ENCODE data around the gene TAF1B. TPM values are rescaled to one million over a fixed set of nuclear protein-coding genes. Genes with fewer than 3 reads are reported as not detected.

Gene TAF1B
- polyA plus RNA-seq, 2 donors = 5.7 to 7.9 TPM

DNA sequence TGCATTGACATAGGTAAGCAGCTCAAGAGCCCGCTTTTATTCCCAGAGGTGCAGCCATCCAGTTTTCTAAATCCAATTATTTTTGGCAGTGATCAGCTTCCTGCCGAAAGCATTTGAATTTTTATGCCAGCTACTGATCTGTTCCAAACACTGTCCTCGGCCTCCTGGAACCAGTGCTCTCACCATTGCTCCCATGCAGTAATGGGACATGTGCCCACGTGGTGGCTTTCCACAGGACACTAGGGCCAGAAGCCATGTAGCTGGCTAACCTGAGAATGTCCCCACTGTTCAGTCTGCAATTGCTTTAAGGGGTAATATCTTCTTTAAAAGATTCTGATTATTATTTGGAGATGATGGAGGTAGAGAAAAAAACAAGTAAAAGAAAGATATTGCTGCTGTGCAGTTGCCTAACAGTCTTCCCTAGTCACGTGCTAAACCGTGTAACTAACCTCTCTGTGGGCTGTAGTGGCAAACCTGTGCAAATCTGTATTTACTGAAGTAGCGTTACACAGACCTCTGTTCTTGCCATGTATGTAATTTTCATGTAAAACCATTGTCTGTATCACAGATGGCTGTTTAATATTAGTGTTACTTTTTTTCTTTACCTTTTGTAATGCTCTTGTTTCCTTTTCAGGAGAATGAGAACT is 121.2 kb downstream of the TAF1B start:
- Histone ChIP-seq H3K4me1 (ENCODE audit: control insufficient read depth in 2 of 2, insufficient read depth in 2 of 2, low read length in 1 of 2) (no peaks in the 10 kb centered on the region), H3K9me3 (ENCODE audit: control insufficient read depth in 2 of 2, insufficient read depth in 1 of 2, low read depth in 1 of 2, low read length in 1 of 2) (no peaks in the 10 kb centered on the region), H3K27ac (ENCODE audit: low read depth in 2 of 2, low read length in 1 of 2) (no peak overlapping the region), H3K36me3 (ENCODE audit: control insufficient read depth in 2 of 2, insufficient read depth in 2 of 2, low read length in 1 of 2) (peaks cover 5 to 18% of the 10 kb centered on the region in 2 donors), H3K27me3 (ENCODE audit: control insufficient read depth in 1 of 2, insufficient read depth in 2 of 2, low read length in 2 of 2) (no peaks in the 10 kb centered on the region), H3K4me3 (ENCODE audit: low read depth in 1 of 2, low read length in 2 of 2) (no peak overlapping the region)
- WGBS, 2 donors = 78 to 82% methylated on average over 7 of the region's 7 CpGs

DNA sequence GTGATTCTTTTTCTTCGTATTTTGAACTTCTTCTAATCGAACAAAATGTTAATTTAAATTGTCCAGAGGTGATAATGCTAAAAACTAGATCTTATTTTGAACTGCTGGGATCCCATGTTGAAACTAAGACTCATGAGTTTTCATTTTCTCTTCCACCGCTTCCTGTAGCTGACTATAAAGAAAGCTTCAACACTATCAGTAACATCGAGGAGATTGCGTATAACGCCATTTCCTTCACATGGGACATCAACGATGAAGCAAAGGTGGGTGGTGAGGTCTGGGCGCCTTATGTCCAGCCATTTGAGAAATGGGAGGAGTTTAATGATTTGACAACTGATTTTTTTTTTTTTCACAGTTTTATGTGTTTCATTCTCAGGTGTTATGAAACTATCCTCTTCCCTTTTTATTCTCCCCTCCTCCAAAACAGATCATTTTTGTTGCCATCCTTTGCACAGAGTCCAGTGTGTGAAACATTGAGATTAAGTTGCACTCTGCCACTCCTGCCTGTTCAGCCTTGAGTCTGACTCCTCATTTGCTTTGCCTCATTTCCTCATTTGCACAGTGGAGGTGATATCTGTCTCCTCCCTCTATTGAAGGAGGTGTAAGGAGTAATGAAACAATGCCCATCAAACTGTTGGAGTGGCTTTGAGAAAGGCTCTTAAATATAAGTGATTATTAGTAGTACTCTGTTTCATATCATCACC is 122.0 kb downstream of the TAF1B start:
- H3K9me3 ChIP-seq (ENCODE audit: control insufficient read depth in 2 of 2, insufficient read depth in 1 of 2, low read depth in 1 of 2, low read length in 1 of 2) = no peaks in the 10 kb centered on the region
- H3K27ac ChIP-seq (ENCODE audit: low read depth in 2 of 2, low read length in 1 of 2) = no peak overlapping the region
- no peaks in the 10 kb centered on the region for H3K4me1 ChIP-seq (ENCODE audit: control insufficient read depth in 2 of 2, insufficient read depth in 2 of 2, low read length in 1 of 2)
- WGBS, 2 donors = 87 to 90% methylated on average over 8 of the region's 8 CpGs
- no peaks in the 10 kb centered on the region for H3K27me3 ChIP-seq (ENCODE audit: control insufficient read depth in 1 of 2, insufficient read depth in 2 of 2, low read length in 2 of 2)
- H3K4me3 ChIP-seq (ENCODE audit: low read depth in 1 of 2, low read length in 2 of 2) = no peak overlapping the region
- peaks cover 5 to 18% of the 10 kb centered on the region in 2 donors for H3K36me3 ChIP-seq (ENCODE audit: control insufficient read depth in 2 of 2, insufficient read depth in 2 of 2, low read length in 1 of 2)

DNA sequence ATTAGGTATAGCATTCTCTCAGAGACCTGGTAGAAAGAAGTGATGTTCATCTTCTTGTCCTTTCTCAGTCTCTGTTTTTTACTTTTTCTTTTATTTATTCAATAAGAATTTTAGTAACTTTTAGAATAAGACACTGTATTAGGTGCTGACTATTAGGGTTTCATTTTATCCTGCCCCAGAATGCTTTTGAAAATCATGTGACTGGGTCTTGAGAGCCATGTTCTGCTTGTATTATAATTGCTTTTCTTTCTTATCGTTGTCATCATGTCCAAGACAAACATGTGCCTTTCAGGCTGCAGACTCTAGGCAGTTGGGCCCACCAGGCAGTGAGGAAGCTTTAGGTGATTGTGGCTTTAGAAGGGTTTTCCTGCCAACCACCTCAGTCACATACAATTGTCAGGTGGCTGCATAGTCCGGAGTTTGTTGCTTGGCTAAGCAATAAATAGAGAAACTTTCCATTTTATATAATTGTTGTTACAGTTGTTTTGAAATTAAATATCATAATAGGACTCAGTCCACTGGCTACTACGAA is 123.3 kb downstream of the TAF1B start:
- no peak overlapping the region for H3K4me3 ChIP-seq (ENCODE audit: low read depth in 1 of 2, low read length in 2 of 2)
- no peaks in the 10 kb centered on the region for H3K27me3 ChIP-seq (ENCODE audit: control insufficient read depth in 1 of 2, insufficient read depth in 2 of 2, low read length in 2 of 2)
- peak overlapping the region; percentile 51 to 78 for H3K27ac ChIP-seq (ENCODE audit: low read depth in 2 of 2, low read length in 1 of 2)
- H3K4me1 ChIP-seq (ENCODE audit: control insufficient read depth in 2 of 2, insufficient read depth in 2 of 2, low read length in 1 of 2) = no peaks in the 10 kb centered on the region
- no peaks in the 10 kb centered on the region for H3K9me3 ChIP-seq (ENCODE audit: control insufficient read depth in 2 of 2, insufficient read depth in 1 of 2, low read depth in 1 of 2, low read length in 1 of 2)
- WGBS, 2 donors = 67 to 73% methylated on average over 3 of the region's 3 CpGs
- peaks cover 6 to 13% of the 10 kb centered on the region in 2 donors for H3K36me3 ChIP-seq (ENCODE audit: control insufficient read depth in 2 of 2, insufficient read depth in 2 of 2, low read length in 1 of 2)

DNA sequence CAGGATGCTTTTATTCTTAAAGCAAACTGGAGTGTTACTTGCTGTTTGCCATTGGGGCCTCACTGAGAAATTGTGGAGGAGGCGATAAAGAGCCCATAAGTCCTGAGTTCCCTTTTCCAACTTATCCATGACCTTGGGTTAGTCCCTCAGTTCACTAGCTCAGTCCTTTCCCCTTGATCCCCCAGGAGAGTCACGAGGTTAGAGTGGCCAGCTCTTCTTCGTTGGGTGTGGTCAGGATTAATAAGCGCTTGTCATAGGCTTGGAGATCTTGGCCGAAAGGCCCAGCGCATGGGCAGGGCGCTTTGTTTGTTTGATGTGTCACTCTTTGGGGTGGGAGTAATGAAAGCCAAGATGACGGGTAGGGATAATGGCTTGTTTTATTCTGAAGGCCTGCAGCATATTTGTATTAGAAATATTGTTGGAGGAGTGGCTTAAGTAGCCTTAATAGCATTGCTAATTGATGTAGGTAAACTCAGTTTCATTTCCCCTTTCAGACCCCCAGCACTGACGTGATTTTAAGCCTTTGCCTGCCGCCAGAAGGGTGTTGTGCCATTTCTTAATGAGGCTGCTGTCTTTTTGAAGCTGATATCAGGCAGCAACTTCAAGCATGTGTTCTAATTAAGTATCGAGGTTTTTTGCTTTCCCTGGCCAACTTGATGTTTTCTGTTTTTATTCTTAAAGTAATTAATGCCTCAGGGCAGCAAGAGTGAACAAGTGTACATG is 123.9 kb downstream of the TAF1B start:
- WGBS, 2 donors = 68 to 70% methylated on average over 11 of the region's 11 CpGs

DNA sequence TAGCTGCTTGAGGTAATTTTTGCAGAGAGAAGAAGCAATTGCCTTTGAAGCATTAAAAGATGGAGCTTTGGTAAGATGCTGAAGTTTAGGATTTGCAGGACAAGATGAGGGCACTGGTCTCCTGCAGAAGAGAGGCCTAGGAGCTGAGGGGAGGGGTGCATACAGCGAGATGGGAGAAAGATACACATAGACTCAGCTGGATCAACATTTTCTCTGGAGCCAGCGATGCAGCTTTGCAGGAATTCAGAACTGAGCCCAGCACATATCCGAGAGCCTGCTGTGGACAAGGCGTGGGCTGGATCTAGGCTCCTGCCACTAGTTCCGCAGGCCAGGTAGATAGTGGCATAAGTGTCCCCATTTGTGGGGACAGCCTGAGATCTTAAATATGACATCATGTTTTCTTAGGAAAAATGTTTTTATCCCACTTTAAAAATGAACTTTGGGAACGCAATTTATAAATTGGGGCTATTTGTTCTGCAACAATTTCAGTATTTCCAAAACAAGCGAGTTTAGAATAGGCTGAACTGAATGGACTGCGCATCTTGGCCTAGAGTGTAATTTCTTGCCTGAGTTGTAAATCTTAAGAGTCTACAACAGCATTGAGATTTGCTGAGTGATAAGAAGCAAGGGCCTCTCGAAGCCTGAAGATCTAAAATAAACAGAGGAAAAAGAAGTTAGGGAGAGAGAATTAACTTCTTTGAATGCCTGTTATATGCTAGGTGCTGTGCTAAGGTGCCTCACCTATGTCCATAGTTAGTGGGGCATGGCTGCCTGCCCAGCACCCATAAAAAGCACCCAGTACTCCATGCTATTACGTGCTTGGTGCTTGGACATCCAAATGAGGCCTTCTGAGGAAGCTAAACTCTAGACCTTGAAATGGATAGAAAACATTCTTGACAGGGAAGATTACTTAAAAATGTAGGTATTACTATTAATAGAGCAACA is 125.6 kb downstream of the TAF1B start:
- 91 to 94% methylated on average over 10 of the region's 10 CpGs for WGBS, 2 donors
- H3K9me3 ChIP-seq (ENCODE audit: control insufficient read depth in 2 of 2, insufficient read depth in 1 of 2, low read depth in 1 of 2, low read length in 1 of 2) = no peaks in the 10 kb centered on the region
- peaks cover 0 to 7% of the 10 kb centered on the region in 2 donors for H3K4me1 ChIP-seq (ENCODE audit: control insufficient read depth in 2 of 2, insufficient read depth in 2 of 2, low read length in 1 of 2)
- peaks cover 6 to 12% of the 10 kb centered on the region in 2 donors for H3K36me3 ChIP-seq (ENCODE audit: control insufficient read depth in 2 of 2, insufficient read depth in 2 of 2, low read length in 1 of 2)
- H3K27ac ChIP-seq (ENCODE audit: low read depth in 2 of 2, low read length in 1 of 2) = no peak overlapping the region
- H3K27me3 ChIP-seq (ENCODE audit: control insufficient read depth in 1 of 2, insufficient read depth in 2 of 2, low read length in 2 of 2) = no peaks in the 10 kb centered on the region
- no peak overlapping the region for H3K4me3 ChIP-seq (ENCODE audit: low read depth in 1 of 2, low read length in 2 of 2)

More for the DNA sequence above, 123.9 kb downstream of the TAF1B start:
- peaks cover 0 to 1% of the 10 kb centered on the region in 2 donors for H3K4me1 ChIP-seq (ENCODE audit: control insufficient read depth in 2 of 2, insufficient read depth in 2 of 2, low read length in 1 of 2)
- no peaks in the 10 kb centered on the region for H3K9me3 ChIP-seq (ENCODE audit: control insufficient read depth in 2 of 2, insufficient read depth in 1 of 2, low read depth in 1 of 2, low read length in 1 of 2)
- H3K27ac ChIP-seq (ENCODE audit: low read depth in 2 of 2, low read length in 1 of 2) = peak overlapping the region; percentile 55 to 78
- peaks cover 6 to 13% of the 10 kb centered on the region in 2 donors for H3K36me3 ChIP-seq (ENCODE audit: control insufficient read depth in 2 of 2, insufficient read depth in 2 of 2, low read length in 1 of 2)
- H3K4me3 ChIP-seq (ENCODE audit: low read depth in 1 of 2, low read length in 2 of 2) = no peak overlapping the region
- no peaks in the 10 kb centered on the region for H3K27me3 ChIP-seq (ENCODE audit: control insufficient read depth in 1 of 2, insufficient read depth in 2 of 2, low read length in 2 of 2)

DNA sequence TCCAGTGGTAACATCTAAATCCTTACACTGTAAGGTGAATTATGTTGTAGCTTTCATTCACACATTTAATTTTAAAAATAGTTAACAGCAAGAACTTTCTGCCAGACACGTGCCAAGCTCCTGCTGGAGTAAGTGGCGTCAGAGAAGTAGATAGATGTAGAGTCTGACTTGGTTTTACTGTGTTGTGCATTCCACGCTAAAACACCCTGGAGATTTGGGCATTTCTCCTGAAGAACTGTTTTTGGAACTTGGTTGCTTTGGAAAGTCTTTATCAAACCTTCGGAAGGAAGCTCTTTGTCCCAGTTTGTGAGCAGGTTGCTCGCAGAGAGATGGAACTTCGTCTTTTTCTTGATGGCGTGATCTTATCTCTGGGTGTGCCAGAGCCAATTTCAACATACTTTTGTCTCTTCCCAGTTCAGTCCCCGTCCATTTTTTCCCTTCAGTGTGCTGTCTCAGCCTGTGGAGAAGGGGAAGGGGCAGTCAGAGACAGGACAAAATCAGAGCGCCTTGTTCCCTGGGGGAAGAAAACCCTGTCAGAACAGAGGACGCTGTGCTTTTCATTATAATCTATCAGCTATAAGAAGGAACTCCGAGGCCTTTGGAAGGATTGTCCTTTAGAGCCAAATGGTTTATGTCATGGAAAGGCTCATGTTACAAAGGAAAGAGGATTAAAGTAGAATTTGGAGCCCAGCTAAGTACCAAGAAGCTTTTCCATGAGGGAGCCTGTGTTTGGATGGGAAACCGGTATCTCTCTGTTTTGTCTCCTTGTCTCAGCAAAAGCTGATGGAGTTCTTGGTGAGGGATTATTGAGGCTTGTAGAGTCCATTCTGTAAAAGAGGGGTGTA is 127.1 kb downstream of the TAF1B start:
- no peak overlapping the region for H3K4me3 ChIP-seq (ENCODE audit: low read depth in 1 of 2, low read length in 2 of 2)
- WGBS, 2 donors = 68 to 76% methylated on average over 12 of the region's 12 CpGs
- H3K36me3 ChIP-seq (ENCODE audit: control insufficient read depth in 2 of 2, insufficient read depth in 2 of 2, low read length in 1 of 2) = peaks cover 3 to 14% of the 10 kb centered on the region in 2 donors
- no peaks in the 10 kb centered on the region for H3K9me3 ChIP-seq (ENCODE audit: control insufficient read depth in 2 of 2, insufficient read depth in 1 of 2, low read depth in 1 of 2, low read length in 1 of 2)
- H3K4me1 ChIP-seq (ENCODE audit: control insufficient read depth in 2 of 2, insufficient read depth in 2 of 2, low read length in 1 of 2) = peaks cover 0 to 7% of the 10 kb centered on the region in 2 donors
- H3K27ac ChIP-seq (ENCODE audit: low read depth in 2 of 2, low read length in 1 of 2) = peak overlapping the region; percentile 64 to 66
- no peaks in the 10 kb centered on the region for H3K27me3 ChIP-seq (ENCODE audit: control insufficient read depth in 1 of 2, insufficient read depth in 2 of 2, low read length in 2 of 2)

DNA sequence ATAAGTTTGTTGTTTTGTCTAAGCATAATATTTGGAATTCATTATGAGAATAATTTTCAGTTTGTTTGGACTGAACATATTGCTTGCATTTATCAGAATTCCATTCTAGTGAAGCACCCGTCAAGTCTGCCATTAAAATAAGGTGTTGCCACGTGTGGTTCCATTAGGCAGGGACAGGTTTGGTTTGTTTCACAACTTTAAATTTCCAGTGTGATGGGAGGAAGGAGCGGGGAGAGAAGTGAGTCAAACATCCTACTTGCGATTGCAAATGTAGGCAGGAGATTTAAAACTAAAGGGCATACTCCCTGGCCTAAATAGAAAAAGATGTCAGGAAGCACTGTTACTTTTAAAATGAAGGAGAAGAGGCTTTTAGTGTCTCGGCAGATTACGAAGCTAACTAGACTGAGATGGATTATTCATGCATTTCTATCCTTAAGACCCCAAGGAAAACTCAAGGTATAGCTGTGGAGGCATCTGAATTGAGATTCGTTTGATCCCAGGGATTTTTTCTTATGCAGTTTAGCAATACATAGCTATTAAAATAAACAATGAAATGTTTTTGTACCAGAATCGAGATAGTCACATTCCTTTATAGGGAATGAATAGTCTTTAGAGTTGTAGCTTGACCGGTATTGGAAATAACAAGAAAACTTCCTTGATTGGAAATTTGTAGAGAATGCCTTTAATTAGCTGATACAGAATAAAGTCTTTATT is 128.0 kb downstream of the TAF1B start:
- peaks cover 3 to 12% of the 10 kb centered on the region in 2 donors for H3K36me3 ChIP-seq (ENCODE audit: control insufficient read depth in 2 of 2, insufficient read depth in 2 of 2, low read length in 1 of 2)
- peak overlapping the region in 1 of 2 donors; percentile 66 for H3K27ac ChIP-seq (ENCODE audit: low read depth in 2 of 2, low read length in 1 of 2)
- 61 to 74% methylated on average over 9 of the region's 9 CpGs for WGBS, 2 donors

DNA sequence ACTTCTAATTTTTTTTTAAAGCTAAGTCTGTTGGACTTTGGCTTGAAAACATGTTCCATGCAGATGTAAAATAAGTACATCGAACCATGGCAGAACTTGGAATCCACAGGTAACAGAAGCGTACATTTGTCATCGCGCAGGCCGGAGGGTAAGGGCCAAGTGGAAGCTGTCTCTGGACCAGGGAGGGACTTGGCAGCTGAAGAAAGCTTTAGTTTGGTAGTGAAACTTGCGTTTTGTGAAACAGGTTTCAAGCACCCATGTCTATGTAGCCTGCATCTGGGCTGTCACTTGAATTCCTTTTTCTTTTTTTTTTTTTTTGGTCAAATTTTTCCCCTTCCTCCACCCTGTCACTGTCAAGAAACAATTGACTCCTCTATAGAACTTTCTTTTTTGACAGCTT is 128.6 kb downstream of the TAF1B start:
- no peak overlapping the region for H3K4me3 ChIP-seq (ENCODE audit: low read depth in 1 of 2, low read length in 2 of 2)
- H3K27ac ChIP-seq (ENCODE audit: low read depth in 2 of 2, low read length in 1 of 2) = peak overlapping the region in 1 of 2 donors; percentile 91
- peaks cover 2 to 14% of the 10 kb centered on the region in 2 donors for H3K4me1 ChIP-seq (ENCODE audit: control insufficient read depth in 2 of 2, insufficient read depth in 2 of 2, low read length in 1 of 2)
- 90 to 92% methylated on average over 6 of the region's 6 CpGs for WGBS, 2 donors
- H3K36me3 ChIP-seq (ENCODE audit: control insufficient read depth in 2 of 2, insufficient read depth in 2 of 2, low read length in 1 of 2) = peaks cover 3 to 13% of the 10 kb centered on the region in 2 donors
- H3K9me3 ChIP-seq (ENCODE audit: control insufficient read depth in 2 of 2, insufficient read depth in 1 of 2, low read depth in 1 of 2, low read length in 1 of 2) = no peaks in the 10 kb centered on the region
- no peaks in the 10 kb centered on the region for H3K27me3 ChIP-seq (ENCODE audit: control insufficient read depth in 1 of 2, insufficient read depth in 2 of 2, low read length in 2 of 2)

More for the DNA sequence above, 128.0 kb downstream of the TAF1B start:
- H3K4me3 ChIP-seq (ENCODE audit: low read depth in 1 of 2, low read length in 2 of 2) = no peak overlapping the region
- no peaks in the 10 kb centered on the region for H3K9me3 ChIP-seq (ENCODE audit: control insufficient read depth in 2 of 2, insufficient read depth in 1 of 2, low read depth in 1 of 2, low read length in 1 of 2)
- H3K4me1 ChIP-seq (ENCODE audit: control insufficient read depth in 2 of 2, insufficient read depth in 2 of 2, low read length in 1 of 2) = peaks cover 1 to 11% of the 10 kb centered on the region in 2 donors
- no peaks in the 10 kb centered on the region for H3K27me3 ChIP-seq (ENCODE audit: control insufficient read depth in 1 of 2, insufficient read depth in 2 of 2, low read length in 2 of 2)

Data from esophagus (tissue), 2 donors.